Neuronal stem cell (in vitro differentiated cells): Measurements from ENCODE around the gene METTL24.
A peak's percentile ranks its signal among the peaks of the same experiment; 100 is the strongest.

ENCODE experiments used
- DNase-seq: peaks from one replicate; pipeline ENCODE4 v3.0.0-alpha.2; 2013; ENCODE audit warnings: low spot score
- H2AFZ ChIP-seq: one replicate; pipeline ENCODE4 v1.6.1; 2013; ENCODE audit warnings: mild to moderate bottlenecking, low read length, inconsistent platforms
- H2AK5ac ChIP-seq: 2 replicates; pipeline ENCODE4 v1.6.1; 2013; ENCODE audit warnings: low read depth, mild to moderate bottlenecking, inconsistent platforms, low read length, moderate library complexity, mixed read lengths
- H2BK120ac ChIP-seq: 2 replicates; pipeline ENCODE4 v1.6.1; 2013; ENCODE audit warnings: low read depth, mild to moderate bottlenecking, inconsistent platforms, low read length, moderate library complexity, mixed read lengths
- H2BK12ac ChIP-seq: one replicate; pipeline ENCODE4 v1.6.1; 2013; ENCODE audit warnings: low read length, inconsistent platforms
- H2BK15ac ChIP-seq: 2 replicates; pipeline ENCODE4 v1.6.1; 2013; ENCODE audit warnings: mild to moderate bottlenecking, low read length, inconsistent platforms, mixed read lengths
- H2BK5ac ChIP-seq: one replicate; pipeline ENCODE4 v1.6.1; 2013; ENCODE audit warnings: inconsistent platforms, mild to moderate bottlenecking, low read length, moderate library complexity
- H3K14ac ChIP-seq: one replicate; pipeline ENCODE4 v1.6.1; 2013; ENCODE audit warnings: low read length, inconsistent platforms
- H3K18ac ChIP-seq: 2 replicates; pipeline ENCODE4 v1.6.1; 2013; ENCODE audit warnings: low read length, inconsistent platforms
- H3K23ac ChIP-seq: 2 replicates; pipeline ENCODE4 v1.6.1; 2013; ENCODE audit warnings: low read depth, mild to moderate bottlenecking, mixed read lengths, low read length, inconsistent platforms; ENCODE audit not compliant: poor library complexity
- H3K27ac ChIP-seq: replicated peaks from 3 replicates; pipeline ENCODE4 v1.5.1; 2013; ENCODE audit warnings: low read length, inconsistent platforms
- H3K27me3 ChIP-seq, 3 experiments: 2 replicates each; pipeline ENCODE4 v1.6.1; 2013; ENCODE audit warnings: low read length in 3 of 3, mild to moderate bottlenecking in 2 of 3, inconsistent platforms in 1 of 3, low read depth in 1 of 3, mixed read lengths in 1 of 3, moderate library complexity in 1 of 3; ENCODE audit not compliant: control insufficient read depth in 3 of 3, insufficient read depth in 3 of 3
- H3K36me3 ChIP-seq, 2 donors: replicated peaks in 1 of 2; 2 replicates each; pipeline ENCODE4 v1.6.1; 2013; ENCODE audit warnings: low read length in 2 of 2; ENCODE audit not compliant: control insufficient read depth in 2 of 2, insufficient read depth in 2 of 2
- H3K4ac ChIP-seq: 2 replicates; pipeline ENCODE4 v1.6.1; 2013; ENCODE audit warnings: inconsistent platforms, mild to moderate bottlenecking, low read length, moderate library complexity
- H3K4me1 ChIP-seq, 2 donors: 1 replicate in 1 of 2; 2 replicates in 1 of 2; pipeline ENCODE4 v1.6.1; 2013; ENCODE audit warnings: low read length in 2 of 2, low read depth in 1 of 2; ENCODE audit not compliant: control insufficient read depth in 2 of 2, insufficient read depth in 1 of 2
- H3K4me2 ChIP-seq: one replicate; pipeline ENCODE4 v1.6.1; 2013; ENCODE audit warnings: mild to moderate bottlenecking, low read length, inconsistent platforms; ENCODE audit not compliant: insufficient read depth, poor library complexity, severe bottlenecking
- H3K4me3 ChIP-seq, 2 donors: 2 replicates each; pipeline ENCODE4 v1.5.1; 2013; ENCODE audit warnings: low read length in 2 of 2, mild to moderate bottlenecking in 2 of 2, inconsistent platforms in 1 of 2, moderate library complexity in 1 of 2
- H3K79me1 ChIP-seq: one replicate; pipeline ENCODE4 v1.6.1; 2013; ENCODE audit warnings: low read depth, mild to moderate bottlenecking, inconsistent platforms, low read length, moderate library complexity
- H3K9ac ChIP-seq: one replicate; pipeline ENCODE4 v1.6.1; 2013; ENCODE audit warnings: mild to moderate bottlenecking, low read depth, low read length, inconsistent platforms; ENCODE audit not compliant: poor library complexity
- H3K9me3 ChIP-seq, 2 donors: replicated peaks in 1 of 2; 2 replicates each; pipeline versions ENCODE3 to v1.6.1; 2013; ENCODE audit warnings: low read length in 2 of 2, mild to moderate bottlenecking in 2 of 2, inconsistent platforms in 1 of 2, low read depth in 1 of 2, mixed read lengths in 1 of 2, moderate library complexity in 1 of 2; ENCODE audit not compliant: control insufficient read depth in 2 of 2, insufficient read depth in 1 of 2
- H4K8ac ChIP-seq: one replicate; pipeline ENCODE4 v1.6.1; 2013; ENCODE audit warnings: low read depth, mild to moderate bottlenecking, inconsistent platforms, low read length, moderate library complexity
- H4K91ac ChIP-seq: one replicate; pipeline ENCODE4 v1.6.1; 2013; ENCODE audit warnings: low read length, low read depth, mild to moderate bottlenecking, inconsistent platforms; ENCODE audit not compliant: poor library complexity
- WGBS, 2 donors: extraction: QIAGEN DNeasy Blood & Tissue Kit; methylation state at CpG; one replicate each; pipeline ENCODE4 v1.1.7; 2013; ENCODE audit warnings: missing lambda C conversion rate in 2 of 2, mixed read lengths in 1 of 2; ENCODE audit not compliant: insufficient read length in 2 of 2, insufficient replicate concordance in 1 of 2; ENCODE audit errors: extremely low coverage in 2 of 2; 5-methylcytosine and 5-hydroxymethylcytosine counted together

Gene METTL24

GRCh38 chr6:110355022-110355421, 3.1 kb downstream of the METTL24 start:
- no peak overlapping the region for H3K14ac ChIP-seq
- H3K27ac ChIP-seq = peak overlapping the region; percentile 39
- no CpG with 5 or more reads among the region's 2 CpGs for WGBS, 2 donors
- H3K4me2 ChIP-seq = no peak overlapping the region
- H3K18ac ChIP-seq = no peak overlapping the region
- H2AK5ac ChIP-seq = no peak overlapping the region
- H4K91ac ChIP-seq = no peak overlapping the region
- H3K23ac ChIP-seq = no peak overlapping the region
- H2BK12ac ChIP-seq = no peak overlapping the region
- no peak overlapping the region for H2BK15ac ChIP-seq
- no peak overlapping the region for H2BK5ac ChIP-seq
- H3K36me3 ChIP-seq = no peaks in the 10 kb centered on the region
- peak; percentile 48 for DNase-seq
- H3K27me3 ChIP-seq = peaks cover 0 to 2% (median 0%) of the 10 kb centered on the region in 3 experiments
- no peaks in the 10 kb centered on the region for H3K79me1 ChIP-seq
- H2AFZ ChIP-seq = no peak overlapping the region
- peaks cover 0 to 9% of the 10 kb centered on the region in 2 donors for H3K9me3 ChIP-seq
- H2BK120ac ChIP-seq = no peak overlapping the region
- H4K8ac ChIP-seq = no peak overlapping the region
- peaks cover 29 to 52% of the 10 kb centered on the region in 2 donors for H3K4me1 ChIP-seq
- H3K4ac ChIP-seq = no peak overlapping the region
- H3K4me3 ChIP-seq = no peak overlapping the region
- no peak overlapping the region for H3K9ac ChIP-seq

GRCh38 chr6:110354153-110354552, 4.0 kb downstream of the METTL24 start:
- H4K8ac ChIP-seq = no peak overlapping the region
- H3K18ac ChIP-seq = no peak overlapping the region
- no CpG with 5 or more reads among the region's 2 CpGs for WGBS, 2 donors
- H3K4me1 ChIP-seq = peaks cover 27 to 52% of the 10 kb centered on the region in 2 donors
- H3K9me3 ChIP-seq = peaks cover 0 to 9% of the 10 kb centered on the region in 2 donors
- H3K4ac ChIP-seq = no peak overlapping the region
- H3K9ac ChIP-seq = no peak overlapping the region
- H2BK5ac ChIP-seq = no peak overlapping the region
- H2AFZ ChIP-seq = no peak overlapping the region
- H3K23ac ChIP-seq = no peak overlapping the region
- no peaks in the 10 kb centered on the region for H3K36me3 ChIP-seq
- H4K91ac ChIP-seq = no peak overlapping the region
- H3K27me3 ChIP-seq = peaks cover 0 to 2% (median 0%) of the 10 kb centered on the region in 3 experiments
- no peak overlapping the region for H2BK15ac ChIP-seq
- H3K14ac ChIP-seq = no peak overlapping the region
- no peak overlapping the region for H3K27ac ChIP-seq
- no peaks in the 10 kb centered on the region for H3K79me1 ChIP-seq
- H3K4me2 ChIP-seq = no peak overlapping the region
- no peak for DNase-seq
- H3K4me3 ChIP-seq = no peak overlapping the region
- no peak overlapping the region for H2BK12ac ChIP-seq
- H2BK120ac ChIP-seq = no peak overlapping the region
- no peak overlapping the region for H2AK5ac ChIP-seq

- Histone ChIP-seq H3K36me3 (no peaks in the 10 kb centered on the region), H3K4ac (no peak overlapping the region), H2BK12ac (no peak overlapping the region), H2BK120ac (no peak overlapping the region), H2BK15ac (no peak overlapping the region), H2BK5ac (no peak overlapping the region), H3K4me1 (peaks cover 27 to 52% of the 10 kb centered on the region in 2 donors), H2AFZ (no peak overlapping the region), H3K18ac (no peak overlapping the region), H4K8ac (no peak overlapping the region), H3K4me3 (no peak overlapping the region), H3K4me2 (no peak overlapping the region), H3K14ac (no peak overlapping the region), H4K91ac (no peak overlapping the region), H3K79me1 (peaks cover 1% of the 10 kb centered on the region), H3K27me3 (peaks cover 0 to 2% (median 0%) of the 10 kb centered on the region in 3 experiments), H3K9me3 (peaks cover 0 to 9% of the 10 kb centered on the region in 2 donors), H2AK5ac (no peak overlapping the region), H3K23ac (no peak overlapping the region), H3K27ac (no peak overlapping the region), H3K9ac (no peak overlapping the region)
- DNase-seq = no peak
- WGBS, 2 donors = no CpG with 5 or more reads among the region's 4 CpGs
Observed at GRCh38 chr6:110353457-110354001, 4.6 kb downstream of the METTL24 start.

- no peak for DNase-seq
- H4K8ac ChIP-seq = no peak overlapping the region
- H3K4me1 ChIP-seq = peaks cover 27 to 52% of the 10 kb centered on the region in 2 donors
- no peak overlapping the region for H3K14ac ChIP-seq
- H3K4ac ChIP-seq = no peak overlapping the region
- no peak overlapping the region for H2BK120ac ChIP-seq
- no peak overlapping the region for H2BK15ac ChIP-seq
- peak overlapping the region; percentile 50 for H2AFZ ChIP-seq
- H3K23ac ChIP-seq = no peak overlapping the region
- H3K9ac ChIP-seq = no peak overlapping the region
- peaks cover 1% of the 10 kb centered on the region for H3K79me1 ChIP-seq
- no peak overlapping the region for H2BK5ac ChIP-seq
- no peak overlapping the region for H3K18ac ChIP-seq
- H4K91ac ChIP-seq = no peak overlapping the region
- H3K27me3 ChIP-seq = peaks cover 0 to 2% (median 0%) of the 10 kb centered on the region in 3 experiments
- no peak overlapping the region for H3K4me2 ChIP-seq
- H3K27ac ChIP-seq = peak overlapping the region; percentile 64
- H3K4me3 ChIP-seq = no peak overlapping the region
- H2AK5ac ChIP-seq = no peak overlapping the region
- H2BK12ac ChIP-seq = no peak overlapping the region
- no CpG with 5 or more reads among the region's 7 CpGs for WGBS, 2 donors
- H3K36me3 ChIP-seq = no peaks in the 10 kb centered on the region
- peaks cover 0 to 9% of the 10 kb centered on the region in 2 donors for H3K9me3 ChIP-seq
Observed at GRCh38 chr6:110352563-110353262, 5.4 kb downstream of the METTL24 start.
